Kidney (tissue), 14 donors: ENCODE measurements around the gene ASAP3. TPM values are rescaled to one million over a fixed set of nuclear protein-coding genes. Genes with fewer than 3 reads are reported as not detected.

Experiments used
- DNase-seq, 5 donors: peaks; one replicate each; pipeline ENCODE4 v3.0.0-alpha.2; 2013 to 2020
- FAIRE-seq: peaks from 2 replicates; lab custom pipeline; 2012; peaks lifted over from hg19 to GRCh38; lab: Jason Lieb, UNC
- H3K27ac ChIP-seq, 2 donors: one replicate each; pipeline ENCODE4 v1.7.0; 2013; ENCODE audit warnings: low read depth in 2 of 2, low read length in 2 of 2, inconsistent platforms in 1 of 2
- H3K27me3 ChIP-seq: one replicate; pipeline ENCODE4 v1.7.1; 2013; ENCODE audit warnings: low read length, inconsistent platforms; ENCODE audit not compliant: control insufficient read depth, insufficient read depth
- H3K36me3 ChIP-seq, 3 donors: one replicate each; pipeline versions ENCODE4 v1.7.0 to v1.7.1; 2013; ENCODE audit warnings: low read length in 3 of 3, control low read depth in 1 of 3, inconsistent platforms in 1 of 3; ENCODE audit not compliant: insufficient read depth in 3 of 3, control insufficient read depth in 2 of 3
- H3K4me1 ChIP-seq, 3 donors: one replicate each; pipeline versions ENCODE4 v1.7.0 to v1.7.1; 2013; ENCODE audit warnings: low read length in 3 of 3, inconsistent platforms in 1 of 3, low read depth in 1 of 3; ENCODE audit not compliant: control insufficient read depth in 2 of 3, insufficient read depth in 2 of 3
- H3K4me3 ChIP-seq, 3 donors: one replicate each; pipeline versions ENCODE4 v1.7.0 to v1.8.1; 2013; ENCODE audit warnings: low read length in 3 of 3, control low read depth in 1 of 3, inconsistent platforms in 1 of 3
- H3K9ac ChIP-seq, 3 donors: one replicate each; pipeline versions ENCODE4 v1.7.0 to v1.7.1; 2013; ENCODE audit warnings: low read length in 3 of 3, control low read depth in 1 of 3, inconsistent platforms in 1 of 3
- H3K9me3 ChIP-seq, 3 donors: one replicate each; pipeline versions ENCODE4 v1.7.0 to v1.7.1; 2013; ENCODE audit warnings: low read length in 3 of 3, control low read depth in 1 of 3, inconsistent platforms in 1 of 3; ENCODE audit not compliant: control insufficient read depth in 2 of 3, insufficient read depth in 1 of 3
- CTCF ChIP-seq: IDR thresholded peaks from 3 replicates; pipeline ENCODE4 v1.5.1; 2012; ENCODE audit warnings: mild to moderate bottlenecking, moderate library complexity, borderline replicate concordance; ENCODE audit not compliant: insufficient read depth; ENCODE audit errors: extremely low read depth
- intact Hi-C: fragments of 100-400 bp; cut with DNase I; formaldehyde crosslinking; loops from one replicate; pipeline ENCODE4 v1.11.1; 2022
- polyA plus RNA-seq: library from polyadenylated mRNA; stranded (reverse); fragments of 350-450 nt; fragmentation: Illumina TruSeq; extraction: RNeasy Lipid Tissue Mini Kit (QIAGEN cat#74804); gene quantifications from one replicate; pipeline ENCODE4 v1.2.3, GENCODE V29; 2014; ENCODE audit warnings: low read depth, low replicate concordance; ENCODE audit not compliant: insufficient read depth
- total RNA-seq: library from RNA; stranded (reverse); fragmentation: NEBNext Ultra II Directional; extraction: Animal tissue kit (Norgen Biotek cat#: 25700); gene quantifications from one replicate; pipeline ENCODE4 v1.2.1, GENCODE V29; 2021
- donor health status: control.
- donor health status: control.
- donor health status: control.
- donor health status: control.
- donor health status: control.
- donor health status: DM: yes; HTN: yes; CAD: no.
- donor health status: Normal renal cell carcinoma (clear cell type).

The ASAP3 gene
- total and polyA plus RNA-seq, 2 donors from 2014 or later = 29.9 to 37.8 TPM

- Histone ChIP-seq H3K27me3 (no peaks in the 10 kb centered on the region), H3K36me3 (peaks cover 0 to 2% (median 2%) of the 10 kb centered on the region in 3 donors), H3K4me3 (no peak overlapping the region), H3K4me1 (peaks cover 0 to 7% (median 4%) of the 10 kb centered on the region in 3 donors), H3K27ac (no peak overlapping the region), H3K9me3 (no peaks in the 10 kb centered on the region), H3K9ac (no peak overlapping the region)
- no peak for DNase-seq
- intact Hi-C loops = no loop called here
- no peak for TF ChIP-seq CTCF
- FAIRE-seq = no peak
Observed at GRCh38 chr1:23446661-23447310, 37.2 kb downstream of the ASAP3 start.

GRCh38 chr1:23444596-23445390, 39.2 kb downstream of the ASAP3 start:
- Histone ChIP-seq H3K27ac (no peak overlapping the region), H3K9ac (no peak overlapping the region), H3K27me3 (no peaks in the 10 kb centered on the region), H3K9me3 (no peaks in the 10 kb centered on the region), H3K4me1 (no peaks in the 10 kb centered on the region), H3K4me3 (no peak overlapping the region), H3K36me3 (peaks cover 0 to 11% (median 2%) of the 10 kb centered on the region in 3 donors)
- FAIRE-seq (no peak), DNase-seq (no peak)
- intact Hi-C loops = no loop called here
- TF ChIP-seq CTCF = no peak

GRCh38 chr1:23444104-23444533, 39.9 kb downstream of the ASAP3 start:
- no peak overlapping the region for H3K4me3 ChIP-seq
- FAIRE-seq = no peak
- H3K27ac ChIP-seq = no peak overlapping the region
- no peaks in the 10 kb centered on the region for H3K4me1 ChIP-seq
- intact Hi-C loops = no loop called here
- H3K9me3 ChIP-seq = no peaks in the 10 kb centered on the region
- no peak overlapping the region for H3K9ac ChIP-seq
- H3K27me3 ChIP-seq = no peaks in the 10 kb centered on the region
- H3K36me3 ChIP-seq = peaks cover 0 to 14% (median 0%) of the 10 kb centered on the region in 3 donors
- no peak for TF ChIP-seq CTCF
- DNase-seq = no peak
